H1 (cell line): Measurements from ENCODE around the gene GSG1L. TPM values are rescaled to one million over a fixed set of nuclear protein-coding genes. Genes with fewer than 3 reads are reported as not detected.

Experiments used
- CTCF ChIA-PET: fragments of 300-600 bp; sonication (Branson Sonifier 250); formaldehyde crosslinking; loops from one replicate; lab custom pipeline; 2021; ENCODE audit not compliant: partially characterized antibody; lab: Charles Lee
- POLR2A ChIA-PET: fragments of 300-600 bp; sonication (Branson Sonifier 250); formaldehyde crosslinking; loops from one replicate; lab custom pipeline; 2021; ENCODE audit warnings: inconsistent platforms; ENCODE audit not compliant: partially characterized antibody; lab: Charles Lee
- DNase-seq, 2 experiments: peaks; one replicate each; pipeline versions ENCODE4 v3.0.0 to v3.0.0-alpha.2; 2010 to 2022; ENCODE audit warnings: low spot score in 2 of 2, low read depth in 1 of 2, mixed read lengths in 1 of 2
- FAIRE-seq: peaks from 2 replicates; lab custom pipeline; 2011; peaks lifted over from hg19 to GRCh38; lab: Jason Lieb, UNC
- H2AFZ ChIP-seq: 2 replicates; pipeline ENCODE4 v1.8.1; 2012; ENCODE audit warnings: low read length, inconsistent platforms
- H2AK5ac ChIP-seq: 2 replicates; pipeline ENCODE4 v1.6.1; 2013; ENCODE audit warnings: low read depth, low read length
- H2BK120ac ChIP-seq: replicated peaks from 2 replicates; pipeline ENCODE3; 2013; ENCODE audit warnings: low read depth, low read length, inconsistent platforms
- H2BK12ac ChIP-seq: 2 replicates; pipeline ENCODE4 v1.6.1; 2013; ENCODE audit warnings: low read depth, low read length
- H2BK15ac ChIP-seq: 2 replicates; pipeline ENCODE4 v1.6.1; 2013; ENCODE audit warnings: low read length
- H2BK20ac ChIP-seq: 2 replicates; pipeline ENCODE4 v1.6.1; 2013; ENCODE audit warnings: low read length
- H2BK5ac ChIP-seq: 2 replicates; pipeline ENCODE4 v1.6.1; 2013; ENCODE audit warnings: low read depth, low read length
- H3K14ac ChIP-seq: 2 replicates; pipeline ENCODE4 v1.6.1; 2013; ENCODE audit warnings: inconsistent platforms; ENCODE audit not compliant: insufficient read length
- H3K18ac ChIP-seq: 2 replicates; pipeline ENCODE4 v1.6.1; 2013; ENCODE audit warnings: low read length; ENCODE audit errors: extremely low read depth
- H3K23ac ChIP-seq: 2 replicates; pipeline ENCODE4 v1.6.1; 2013; ENCODE audit warnings: inconsistent platforms; ENCODE audit not compliant: insufficient read length
- H3K23me2 ChIP-seq: 2 replicates; pipeline ENCODE4 v1.6.1; 2013; ENCODE audit warnings: low read depth, low read length
- H3K27ac ChIP-seq: 2 replicates; pipeline ENCODE4 v1.6.1; 2011; ENCODE audit warnings: low read depth, low read length, inconsistent platforms
- H3K27me3 ChIP-seq, 4 experiments: replicated peaks in 1 of 4; 1 replicate in 1 of 4; 2 replicates in 3 of 4; pipeline versions ENCODE4 v1.6.1 to v1.8.1; 2011 to 2013; ENCODE audit warnings: low read length in 3 of 4, mild to moderate bottlenecking in 3 of 4, inconsistent platforms in 2 of 4, mixed read lengths in 2 of 4, moderate library complexity in 1 of 4; ENCODE audit not compliant: control insufficient read depth in 3 of 4, insufficient read depth in 3 of 4; ENCODE audit errors: extremely low read depth in 1 of 4
- H3K36me3 ChIP-seq, 4 experiments: 2 replicates each; pipeline versions ENCODE4 v1.6.1 to v1.8.1; 2011 to 2013; ENCODE audit warnings: mild to moderate bottlenecking in 4 of 4, low read length in 3 of 4, moderate library complexity in 2 of 4, control low read depth in 1 of 4, inconsistent platforms in 1 of 4; ENCODE audit not compliant: insufficient read depth in 4 of 4, control insufficient read depth in 2 of 4
- H3K4ac ChIP-seq: replicated peaks from 2 replicates; pipeline ENCODE3; 2013; ENCODE audit warnings: low read length, low read depth, mixed read lengths, inconsistent platforms; ENCODE audit not compliant: insufficient read length
- H3K4me1 ChIP-seq, 4 experiments: replicated peaks in 1 of 4; 1 replicate in 1 of 4; 2 replicates in 3 of 4; pipeline versions ENCODE4 v1.6.1 to v1.8.1; 2011 to 2013; ENCODE audit warnings: low read length in 3 of 4, inconsistent platforms in 2 of 4, mixed read lengths in 1 of 4; ENCODE audit not compliant: insufficient read depth in 4 of 4, control insufficient read depth in 3 of 4
- H3K4me2 ChIP-seq, 2 experiments: 2 replicates each; pipeline versions ENCODE4 v1.6.1 to v1.8.1; 2011 to 2013; ENCODE audit warnings: low read depth in 2 of 2, low read length in 2 of 2, control low read depth in 1 of 2, inconsistent platforms in 1 of 2, mild to moderate bottlenecking in 1 of 2; ENCODE audit not compliant: insufficient read depth in 1 of 2
- H3K4me3 ChIP-seq, 4 experiments: fragments of 200-600, 300-600 bp in 1 of 4; sonication (generic), shearing (Covaris generic), sonication (Bioruptor Twin) in 1 of 4; 2 replicates each; pipeline versions ENCODE4 v1.5.1 to v1.8.1; 2011 to 2016; ENCODE audit warnings: low read length in 4 of 4, low read depth in 3 of 4, control low read depth in 2 of 4, inconsistent platforms in 2 of 4, mild to moderate bottlenecking in 2 of 4, mixed read lengths in 1 of 4, moderate library complexity in 1 of 4; ENCODE audit not compliant: insufficient read depth in 2 of 4; ENCODE audit errors: extremely low read depth in 1 of 4
- H3K56ac ChIP-seq: replicated peaks from 2 replicates; pipeline ENCODE3; 2013; ENCODE audit warnings: low read depth, mild to moderate bottlenecking, mixed read lengths, low read length, inconsistent platforms; ENCODE audit not compliant: insufficient read length
- H3K79me1 ChIP-seq: 2 replicates; pipeline ENCODE4 v1.6.1; 2013; ENCODE audit warnings: low read depth, low read length, control low read depth
- H3K79me2 ChIP-seq, 2 experiments: 2 replicates each; pipeline versions ENCODE4 v1.6.1 to v1.8.1; 2012 to 2013; ENCODE audit warnings: low read length in 2 of 2, mild to moderate bottlenecking in 2 of 2, inconsistent platforms in 1 of 2; ENCODE audit not compliant: insufficient read depth in 2 of 2, control insufficient read depth in 1 of 2
- H3K9ac ChIP-seq, 4 experiments: replicated peaks in 1 of 4; 1 replicate in 1 of 4; 2 replicates in 3 of 4; pipeline versions ENCODE4 v1.6.1 to v1.8.1; 2011 to 2013; ENCODE audit warnings: low read depth in 3 of 4, low read length in 3 of 4, control low read depth in 2 of 4, mild to moderate bottlenecking in 2 of 4, moderate library complexity in 2 of 4, inconsistent platforms in 1 of 4; ENCODE audit errors: extremely low read depth in 1 of 4
- H3K9me3 ChIP-seq, 2 experiments: 2 replicates each; pipeline versions ENCODE4 v1.6.1 to v1.8.1; 2012 to 2013; ENCODE audit warnings: mild to moderate bottlenecking in 2 of 2, moderate library complexity in 2 of 2, control low read depth in 1 of 2, inconsistent platforms in 1 of 2, low read depth in 1 of 2, low read length in 1 of 2, mixed read lengths in 1 of 2; ENCODE audit not compliant: insufficient read depth in 2 of 2
- H4K20me1 ChIP-seq, 2 experiments: replicated peaks in 1 of 2; 2 replicates each; pipeline versions ENCODE3 to v1.8.1; 2011 to 2013; ENCODE audit warnings: inconsistent platforms in 2 of 2, low read length in 2 of 2, mild to moderate bottlenecking in 1 of 2; ENCODE audit not compliant: insufficient read depth in 2 of 2, control insufficient read depth in 1 of 2
- H4K5ac ChIP-seq: 2 replicates; pipeline ENCODE4 v1.6.1; 2013; ENCODE audit warnings: low read length, low read depth, mixed read lengths, inconsistent platforms; ENCODE audit not compliant: insufficient read length
- H4K8ac ChIP-seq: 2 replicates; pipeline ENCODE4 v1.8.0; 2013; ENCODE audit warnings: mild to moderate bottlenecking, moderate library complexity, low read length, inconsistent platforms; ENCODE audit not compliant: insufficient read depth; ENCODE audit errors: extremely low read depth
- H4K91ac ChIP-seq: replicated peaks from 2 replicates; pipeline ENCODE3; 2013; ENCODE audit warnings: low read length, mixed read lengths, inconsistent platforms; ENCODE audit not compliant: insufficient read length
- BCL11A ChIP-seq, 2 experiments: IDR thresholded peaks; one replicate each; pipeline ENCODE4 v1.6.1; 2011; ENCODE audit warnings: low read depth in 2 of 2, low read length in 2 of 2, mild to moderate bottlenecking in 2 of 2
- CHD2 ChIP-seq: IDR thresholded peaks from 2 replicates; pipeline ENCODE4 v1.6.1; 2012; ENCODE audit warnings: low read length, improper control_type of control experiment
- EP300 ChIP-seq, 2 experiments: IDR thresholded peaks; 1 replicate in 1 of 2; 2 replicates in 1 of 2; pipeline ENCODE4 v1.6.1; 2011 to 2012; ENCODE audit warnings: low read depth in 2 of 2, low read length in 2 of 2, mild to moderate bottlenecking in 2 of 2, borderline replicate concordance in 1 of 2, inconsistent platforms in 1 of 2, moderate library complexity in 1 of 2
- GABPA ChIP-seq: IDR thresholded peaks from 2 replicates; pipeline ENCODE4 v1.6.1; 2011; ENCODE audit warnings: mild to moderate bottlenecking, low read length, moderate library complexity, borderline replicate concordance; ENCODE audit not compliant: insufficient read depth
- GTF2F1 ChIP-seq: IDR thresholded peaks from 2 replicates; pipeline ENCODE4 v1.6.1; 2012; ENCODE audit warnings: low read depth, low read length, improper control_type of control experiment, borderline replicate concordance
- HDAC2 ChIP-seq, 2 experiments: fragments of 300-600 bp in 1 of 2; sonication (generic) in 1 of 2; IDR thresholded peaks; 2 replicates each; pipeline ENCODE4 v1.6.1; 2011 to 2012; ENCODE audit warnings: low read depth in 2 of 2, low read length in 2 of 2, mild to moderate bottlenecking in 2 of 2, moderate library complexity in 2 of 2, borderline replicate concordance in 1 of 2, inconsistent platforms in 1 of 2
- NANOG ChIP-seq: IDR thresholded peaks from 2 replicates; pipeline ENCODE4 v1.6.1; 2011; ENCODE audit warnings: low read length, low read depth, mild to moderate bottlenecking, inconsistent platforms; ENCODE audit not compliant: insufficient read depth, poor library complexity, severe bottlenecking
- POLR2A ChIP-seq, 2 experiments: IDR thresholded peaks; 1 replicate in 1 of 2; 2 replicates in 1 of 2; pipeline ENCODE4 v1.6.1; 2011; ENCODE audit warnings: low read depth in 2 of 2, low read length in 2 of 2, mild to moderate bottlenecking in 2 of 2; ENCODE audit errors: control extremely low read depth in 1 of 2
- RNF2 ChIP-seq: fragments of 200-900, 300-1000 bp; sonication (generic); IDR thresholded peaks from 2 replicates; pipeline ENCODE4 v1.7.1; 2016; ENCODE audit warnings: borderline replicate concordance, low read depth, mild to moderate bottlenecking, antibody characterized with exemption, low read length; ENCODE audit not compliant: poor library complexity, severe bottlenecking; ENCODE audit errors: missing control alignments
- SAP30 ChIP-seq: fragments of 300-600 bp; sonication (generic); IDR thresholded peaks from 2 replicates; pipeline ENCODE4 v1.7.1; 2012; ENCODE audit warnings: low read length, moderate library complexity, mild to moderate bottlenecking, inconsistent platforms; ENCODE audit not compliant: insufficient read depth, insufficient replicate concordance
- SIRT6 ChIP-seq: IDR thresholded peaks from one replicate; pipeline ENCODE4 v1.7.1; 2012; ENCODE audit warnings: low read length, inconsistent platforms
- SP4 ChIP-seq: IDR thresholded peaks from 2 replicates; pipeline ENCODE4 v1.6.1; 2012; ENCODE audit warnings: low read length, inconsistent platforms
- USF2 ChIP-seq: IDR thresholded peaks from 2 replicates; pipeline ENCODE4 v1.6.1; 2011; ENCODE audit warnings: low read length, improper control_type of control experiment
- polyA plus RNA-seq, 7 experiments: library from polyadenylated mRNA; depleted of rRNA in 3 of 7; stranded (reverse) in 5 of 7; unstranded in 2 of 7; fragments of >200 nt in 5 of 7; fragments of 200-250 nt in 2 of 7; gene quantifications; 1 replicate in 5 of 7; 2 replicates in 1 of 7; 4 replicates in 1 of 7; pipeline versions ENCODE4 v1.2.1 to v1.2.3, GENCODE V29; 2011 to 2013; ENCODE audit warnings: missing spikeins in 2 of 7, mixed read lengths in 2 of 7
- total RNA-seq: library from RNA; stranded (reverse); fragmentation: NEBNext Ultra II Directional; extraction: Animal tissue kit (Norgen Biotek cat#: 25700); gene quantifications from 2 replicates; pipeline ENCODE4 v1.2.1, GENCODE V29; 2021

Gene GSG1L
- total and polyA plus RNA-seq, 2 of the 8 experiments (the other 6 are each of a cell fraction or from before 2014, with no cell fraction given), result 0.71 to 1.1 TPM

- no peaks in the 10 kb centered on the region for H3K27me3 ChIP-seq
- peaks cover 0 to 10% of the 10 kb centered on the region in 2 experiments for H4K20me1 ChIP-seq
- H3K79me1 ChIP-seq, result no peaks in the 10 kb centered on the region
- no peak overlapping the region for H3K56ac ChIP-seq
- FAIRE-seq, result no peak
- H4K8ac ChIP-seq, result no peak overlapping the region
- H3K9ac ChIP-seq, result no peak overlapping the region
- no peak overlapping the region for H2BK20ac ChIP-seq
- H3K4me1 ChIP-seq, result no peaks in the 10 kb centered on the region
- no peaks in the 10 kb centered on the region for H3K9me3 ChIP-seq
- no peak overlapping the region for H3K18ac ChIP-seq
- H3K4me2 ChIP-seq, result no peak overlapping the region
- H2BK120ac ChIP-seq, result no peak overlapping the region
- H2AFZ ChIP-seq, result no peak overlapping the region
- H3K23ac ChIP-seq, result no peak overlapping the region
- H3K4ac ChIP-seq, result no peak overlapping the region
- no peak overlapping the region for H2BK5ac ChIP-seq
- no peak for DNase-seq
- POLR2A ChIA-PET, result no interaction called here
- no peak overlapping the region for H2BK15ac ChIP-seq
- H4K91ac ChIP-seq, result no peak overlapping the region
- H3K23me2 ChIP-seq, result peaks cover 15% of the 10 kb centered on the region; the same call in 1 of the 2 replicates
- H3K79me2 ChIP-seq, result no peaks in the 10 kb centered on the region
- no peak overlapping the region for H2AK5ac ChIP-seq
- no peak overlapping the region for H4K5ac ChIP-seq
- no peak overlapping the region for H3K14ac ChIP-seq
- no peak overlapping the region for H3K27ac ChIP-seq
- CTCF ChIA-PET, result interaction anchor here (0.9 to 1.8 kb wide), 4 partner anchors 10 to 103 kb away, joined by 3 to 8 read pairs (median 4); no protein-coding TSS in a partner anchor
- H2BK12ac ChIP-seq, result no peak overlapping the region
- no peak overlapping the region for H3K4me3 ChIP-seq
- no peaks in the 10 kb centered on the region for H3K36me3 ChIP-seq
- no peak for TF ChIP-seq GTF2F1
- TF ChIP-seq HDAC2 (IDR thresholded peaks at IDR 0.05; ENCODE audit: borderline replicate concordance in 1 of 2, low read depth in 2 of 2, low read length in 2 of 2), result no peak
- no peak for TF ChIP-seq NANOG
- no peak for TF ChIP-seq POLR2A (IDR thresholded peaks at IDR 0.05; ENCODE audit: control extremely low read depth in 1 of 2, low read depth in 2 of 2, low read length in 2 of 2)
- no peak for TF ChIP-seq BCL11A (IDR thresholded peaks at IDR 0.05; ENCODE audit: low read depth in 2 of 2, low read length in 2 of 2)
- no peak for TF ChIP-seq CHD2
- no peak for TF ChIP-seq USF2
- TF ChIP-seq RNF2, result no peak
- TF ChIP-seq EP300 (IDR thresholded peaks at IDR 0.05; ENCODE audit: borderline replicate concordance in 1 of 2, low read depth in 2 of 2, low read length in 2 of 2), result no peak
- TF ChIP-seq SIRT6, result no peak
- TF ChIP-seq GABPA, result no peak
- no peak for TF ChIP-seq SAP30
- TF ChIP-seq SP4, result no peak
Measured at GRCh38 chr16:27793249-27793622, 270.3 kb downstream of the GSG1L start.
